Measurements from ENCODE around the gene DMD.
"Not testable (repeated sequence)": the region's sequence is repeated elsewhere in the genome, so short reads cannot be mapped to it uniquely, and the experiment has no call there.

- not testable (repeated sequence) for TF ChIP-seq EZH2 (IDR thresholded peaks at IDR 0.05; ENCODE audit: borderline replicate concordance, low read depth, low read length, severe bottlenecking)
- TF ChIP-seq, protein P1, sequence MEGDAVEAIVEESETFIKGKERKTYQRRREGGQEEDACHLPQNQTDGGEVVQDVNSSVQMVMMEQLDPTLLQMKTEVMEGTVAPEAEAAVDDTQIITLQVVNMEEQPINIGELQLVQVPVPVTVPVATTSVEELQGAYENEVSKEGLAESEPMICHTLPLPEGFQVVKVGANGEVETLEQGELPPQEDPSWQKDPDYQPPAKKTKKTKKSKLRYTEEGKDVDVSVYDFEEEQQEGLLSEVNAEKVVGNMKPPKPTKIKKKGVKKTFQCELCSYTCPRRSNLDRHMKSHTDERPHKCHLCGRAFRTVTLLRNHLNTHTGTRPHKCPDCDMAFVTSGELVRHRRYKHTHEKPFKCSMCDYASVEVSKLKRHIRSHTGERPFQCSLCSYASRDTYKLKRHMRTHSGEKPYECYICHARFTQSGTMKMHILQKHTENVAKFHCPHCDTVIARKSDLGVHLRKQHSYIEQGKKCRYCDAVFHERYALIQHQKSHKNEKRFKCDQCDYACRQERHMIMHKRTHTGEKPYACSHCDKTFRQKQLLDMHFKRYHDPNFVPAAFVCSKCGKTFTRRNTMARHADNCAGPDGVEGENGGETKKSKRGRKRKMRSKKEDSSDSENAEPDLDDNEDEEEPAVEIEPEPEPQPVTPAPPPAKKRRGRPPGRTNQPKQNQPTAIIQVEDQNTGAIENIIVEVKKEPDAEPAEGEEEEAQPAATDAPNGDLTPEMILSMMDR (IDR thresholded peaks at IDR 0.05; ENCODE audit: borderline replicate concordance, extremely low read depth, low read length, poor library complexity, severe bottlenecking): peak; percentile 37
These were observed 964.7 kb downstream of the DMD start for GRCh38 chrX:32246675-32247074.

Measured in DND-41 (cell line).